Vagina (tissue), 2 donors: ENCODE measurements around the gene EFHB. TPM values are rescaled to one million over a fixed set of nuclear protein-coding genes. Genes with fewer than 3 reads are reported as not detected.
A peak's percentile ranks its signal among the peaks of the same experiment; 100 is the strongest.
"Not testable (repeated sequence)": the region's sequence is repeated elsewhere in the genome, so short reads cannot be mapped to it uniquely, and the experiment has no call there.

Experiments
- DNase-seq, 2 donors: peaks; one replicate each; pipeline ENCODE4 v3.0.0-alpha.2; 2017; ENCODE audit errors: extremely low spot score in 2 of 2
- H3K27ac ChIP-seq: fragments of 200-600 bp; sonication (generic); one replicate; pipeline ENCODE4 v1.5.1; 2019
- H3K27me3 ChIP-seq: fragments of 200-600 bp; sonication (generic); one replicate; pipeline ENCODE4 v1.5.1; 2019
- H3K36me3 ChIP-seq, 2 donors: fragments of 200-600 bp; sonication (generic); one replicate each; pipeline ENCODE4 v1.5.1; 2017 to 2019
- H3K4me1 ChIP-seq: fragments of 200-600 bp; sonication (generic); one replicate; pipeline ENCODE4 v1.5.1; 2019
- H3K4me3 ChIP-seq, 2 donors: fragments of 200-600 bp; sonication (generic); 1 replicate in 1 of 2; 2 replicates in 1 of 2; pipeline ENCODE4 v1.5.1; 2016 to 2019
- H3K9me3 ChIP-seq: fragments of 200-600 bp; sonication (generic); one replicate; pipeline ENCODE4 v1.5.1; 2019
- POLR2A ChIP-seq, 2 donors: fragments of 450-650 bp; IDR thresholded peaks; one replicate each; pipeline ENCODE4 v1.6.1; 2017; ENCODE audit warnings: antibody characterized with exemption in 2 of 2, mild to moderate bottlenecking in 2 of 2, moderate library complexity in 2 of 2
- POLR2AphosphoS5 ChIP-seq, 2 donors: sonication (generic); formaldehyde crosslinking; IDR thresholded peaks; one replicate each; pipeline ENCODE4 v1.9.0; 2017; ENCODE audit warnings: antibody characterized with exemption in 2 of 2, mild to moderate bottlenecking in 2 of 2, low read depth in 1 of 2; ENCODE audit not compliant: insufficient read depth in 1 of 2
- intact Hi-C: fragments of 100-400 bp; cut with DNase I; formaldehyde crosslinking; loops from one replicate; pipeline ENCODE4 v1.15.1; 2023
- total RNA-seq: library from RNA; depleted of rRNA; stranded (reverse); fragments of >200 nt; gene quantifications from one replicate; pipeline ENCODE4 v1.2.3, GENCODE V29; 2016
- TF ChIP-seq, protein P1 (sequence below), 3 experiments: fragments of 450-650 bp in 2 of 3; fragments of 200-600 bp in 1 of 3; sonication (generic) in 1 of 3; IDR thresholded peaks; one replicate each; pipeline ENCODE4 v1.5.1; 2017 to 2019; ENCODE audit warnings: antibody characterized with exemption in 3 of 3, mild to moderate bottlenecking in 2 of 3, moderate library complexity in 2 of 3

The EFHB gene
- total RNA-seq, 1 donor from 2014 or later = 0.49 TPM

DNA sequence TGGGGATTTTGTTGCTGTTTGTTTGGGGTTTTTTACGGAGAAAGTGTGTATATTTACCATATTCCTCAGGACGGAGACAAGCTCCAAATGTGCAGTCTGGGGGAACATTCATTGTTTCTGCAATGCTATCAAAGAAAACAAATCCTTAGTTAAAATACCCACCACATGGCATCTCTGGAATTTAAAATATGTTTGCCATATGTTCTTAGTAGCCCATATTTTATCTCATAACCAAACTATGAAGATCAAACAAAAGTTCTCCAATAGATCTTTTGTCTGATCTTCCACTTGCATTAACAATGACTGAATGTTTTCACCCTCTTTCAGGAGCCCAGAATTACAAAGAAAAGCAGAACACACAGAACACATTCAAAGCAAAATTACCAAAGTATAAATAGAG lies 35.3 kb downstream of the EFHB start:
- no peak for DNase-seq
- Histone ChIP-seq H3K9me3 (no peaks in the 10 kb centered on the region), H3K4me3 (no peak overlapping the region), H3K36me3 (no peaks in the 10 kb centered on the region), H3K4me1 (no peaks in the 10 kb centered on the region), H3K27ac (no peak overlapping the region), H3K27me3 (no peaks in the 10 kb centered on the region)
- intact Hi-C loops = no loop called here
- TF ChIP-seq POLR2A (IDR thresholded peaks at IDR 0.05) = no peak
- TF ChIP-seq, protein P1, sequence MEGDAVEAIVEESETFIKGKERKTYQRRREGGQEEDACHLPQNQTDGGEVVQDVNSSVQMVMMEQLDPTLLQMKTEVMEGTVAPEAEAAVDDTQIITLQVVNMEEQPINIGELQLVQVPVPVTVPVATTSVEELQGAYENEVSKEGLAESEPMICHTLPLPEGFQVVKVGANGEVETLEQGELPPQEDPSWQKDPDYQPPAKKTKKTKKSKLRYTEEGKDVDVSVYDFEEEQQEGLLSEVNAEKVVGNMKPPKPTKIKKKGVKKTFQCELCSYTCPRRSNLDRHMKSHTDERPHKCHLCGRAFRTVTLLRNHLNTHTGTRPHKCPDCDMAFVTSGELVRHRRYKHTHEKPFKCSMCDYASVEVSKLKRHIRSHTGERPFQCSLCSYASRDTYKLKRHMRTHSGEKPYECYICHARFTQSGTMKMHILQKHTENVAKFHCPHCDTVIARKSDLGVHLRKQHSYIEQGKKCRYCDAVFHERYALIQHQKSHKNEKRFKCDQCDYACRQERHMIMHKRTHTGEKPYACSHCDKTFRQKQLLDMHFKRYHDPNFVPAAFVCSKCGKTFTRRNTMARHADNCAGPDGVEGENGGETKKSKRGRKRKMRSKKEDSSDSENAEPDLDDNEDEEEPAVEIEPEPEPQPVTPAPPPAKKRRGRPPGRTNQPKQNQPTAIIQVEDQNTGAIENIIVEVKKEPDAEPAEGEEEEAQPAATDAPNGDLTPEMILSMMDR (IDR thresholded peaks at IDR 0.05) = no peak
- no peak for TF ChIP-seq POLR2AphosphoS5 (IDR thresholded peaks at IDR 0.05; ENCODE audit: insufficient read depth in 1 of 2, low read depth in 1 of 2)

DNA sequence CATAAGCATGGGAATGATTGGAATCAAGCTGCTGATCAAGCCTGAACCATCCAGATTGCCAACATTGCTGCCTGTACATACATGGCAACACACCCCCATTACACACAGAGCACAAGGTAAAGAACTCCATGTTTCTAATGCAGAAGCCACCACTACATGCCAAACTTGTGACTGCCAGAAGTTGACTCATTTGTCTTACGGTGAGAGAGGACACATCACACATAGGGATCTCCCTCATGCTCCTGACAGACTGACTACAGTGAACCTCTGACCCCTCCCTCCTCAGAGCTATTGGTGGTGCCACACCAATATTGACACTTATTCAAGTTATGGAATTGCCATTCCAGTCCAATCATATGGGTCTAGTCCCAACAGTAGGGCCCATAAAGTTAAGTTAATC lies 42.3 kb downstream of the EFHB start:
- TF ChIP-seq POLR2AphosphoS5 (IDR thresholded peaks at IDR 0.05; ENCODE audit: insufficient read depth in 1 of 2, low read depth in 1 of 2) = no peak
- TF ChIP-seq POLR2A (IDR thresholded peaks at IDR 0.05) = no peak
- TF ChIP-seq, protein P1 (IDR thresholded peaks at IDR 0.05) = no peak
- intact Hi-C loops = no loop called here
- Histone ChIP-seq H3K36me3 (no peaks in the 10 kb centered on the region), H3K4me3 (no peak overlapping the region), H3K9me3 (no peaks in the 10 kb centered on the region), H3K27ac (no peak overlapping the region), H3K27me3 (no peaks in the 10 kb centered on the region), H3K4me1 (peaks cover 19% of the 10 kb centered on the region)
- no peak for DNase-seq

DNA sequence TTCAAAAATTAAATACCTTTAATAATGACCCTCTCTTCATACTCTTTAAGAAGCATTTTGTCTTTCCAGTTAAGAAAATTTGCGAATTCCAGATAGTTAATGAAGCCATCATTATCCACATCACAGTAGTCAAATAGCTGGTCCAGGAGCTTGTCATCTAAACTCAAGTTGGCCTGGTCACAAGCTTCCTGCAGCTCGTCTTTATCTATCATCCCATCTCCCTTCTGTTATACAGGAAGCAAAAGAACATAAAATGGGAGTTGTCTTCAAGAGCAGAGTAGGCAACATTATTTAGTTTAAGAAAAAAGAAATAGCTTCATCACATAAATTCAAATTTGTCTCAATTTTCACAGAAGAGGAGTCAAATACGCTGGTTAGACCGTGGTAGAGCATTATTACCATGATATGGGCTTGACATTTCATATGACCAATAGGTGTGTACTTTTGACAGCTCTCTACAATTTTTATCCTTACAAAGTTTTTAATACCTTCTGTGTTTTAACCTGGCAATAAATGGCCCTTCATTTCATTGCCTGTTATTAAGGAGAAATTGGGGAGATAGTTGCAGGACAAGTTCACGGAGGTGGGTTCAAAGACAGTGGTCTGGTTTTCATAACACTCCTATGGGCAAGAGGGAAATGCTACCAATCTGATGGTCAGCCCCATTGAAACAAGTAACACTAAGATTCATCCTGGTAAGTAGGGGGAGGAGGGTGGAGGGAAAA lies 45.4 kb downstream of the EFHB start:
- intact Hi-C loops = no loop called here
- no peak for DNase-seq
- Histone ChIP-seq H3K4me3 (peak overlapping the region; percentile 19 to 25), H3K36me3 (no peaks in the 10 kb centered on the region), H3K4me1 (peaks cover 19% of the 10 kb centered on the region), H3K27ac (peak overlapping the region; percentile 23), H3K27me3 (no peaks in the 10 kb centered on the region), H3K9me3 (no peaks in the 10 kb centered on the region)
- TF ChIP-seq, protein P1 (IDR thresholded peaks at IDR 0.05) = no peak
- TF ChIP-seq POLR2A (IDR thresholded peaks at IDR 0.05) (no peak), POLR2AphosphoS5 (IDR thresholded peaks at IDR 0.05; ENCODE audit: insufficient read depth in 1 of 2, low read depth in 1 of 2) (no peak)

DNA sequence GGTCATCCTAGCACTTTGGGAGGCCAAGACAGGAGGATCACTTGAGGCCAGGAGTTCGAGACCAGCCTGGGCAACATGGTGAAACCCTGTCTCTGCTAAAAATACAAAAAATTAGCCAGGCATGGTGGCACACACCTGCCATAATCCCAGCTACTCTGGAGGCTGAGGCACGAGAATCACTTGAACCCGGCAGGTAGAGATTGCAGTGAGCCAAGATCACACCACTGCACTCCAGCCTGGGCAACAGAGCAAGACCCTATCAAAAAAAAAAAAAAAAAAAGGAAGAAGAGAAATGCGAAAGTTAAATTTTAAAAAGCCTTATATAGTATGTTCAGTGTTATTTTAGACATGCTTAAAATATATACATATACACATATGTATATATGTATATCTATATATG lies 46.9 kb downstream of the EFHB start:
- H3K4me3 ChIP-seq, intact Hi-C loops, DNase-seq, H3K27me3 ChIP-seq, H3K27ac ChIP-seq, H3K9me3 ChIP-seq, H3K36me3 ChIP-seq: not testable (repeated sequence)
- H3K4me1 ChIP-seq = peaks cover 19% of the 10 kb centered on the region

DNA sequence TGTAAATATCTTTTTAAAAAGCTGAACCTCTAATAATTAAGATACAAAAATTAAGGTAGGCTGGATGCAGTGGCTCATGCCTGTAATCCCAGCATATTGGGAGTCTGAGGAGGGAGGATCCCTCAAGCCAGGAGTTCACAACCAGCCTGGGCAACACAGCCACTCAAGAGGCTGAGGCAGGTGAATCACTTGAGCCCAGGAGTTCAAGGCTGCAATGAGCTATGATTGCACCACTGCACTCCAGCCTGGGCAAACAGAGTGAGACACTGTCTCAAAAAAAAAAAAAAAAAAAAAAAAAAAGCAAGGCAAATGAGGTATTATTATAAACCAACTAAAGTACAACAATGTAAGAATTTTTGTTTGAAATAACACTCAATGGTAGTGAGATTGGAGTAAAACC lies 47.6 kb downstream of the EFHB start:
- no peaks in the 10 kb centered on the region for H3K27me3 ChIP-seq
- no peaks in the 10 kb centered on the region for H3K9me3 ChIP-seq
- H3K4me3 ChIP-seq = no peak overlapping the region
- no peak overlapping the region for H3K27ac ChIP-seq
- no peak for DNase-seq
- intact Hi-C loops = no loop called here
- TF ChIP-seq POLR2A (IDR thresholded peaks at IDR 0.05) (no peak), POLR2AphosphoS5 (IDR thresholded peaks at IDR 0.05; ENCODE audit: insufficient read depth in 1 of 2, low read depth in 1 of 2) (no peak)
- H3K36me3 ChIP-seq = no peaks in the 10 kb centered on the region
- H3K4me1 ChIP-seq = peaks cover 19% of the 10 kb centered on the region

DNA sequence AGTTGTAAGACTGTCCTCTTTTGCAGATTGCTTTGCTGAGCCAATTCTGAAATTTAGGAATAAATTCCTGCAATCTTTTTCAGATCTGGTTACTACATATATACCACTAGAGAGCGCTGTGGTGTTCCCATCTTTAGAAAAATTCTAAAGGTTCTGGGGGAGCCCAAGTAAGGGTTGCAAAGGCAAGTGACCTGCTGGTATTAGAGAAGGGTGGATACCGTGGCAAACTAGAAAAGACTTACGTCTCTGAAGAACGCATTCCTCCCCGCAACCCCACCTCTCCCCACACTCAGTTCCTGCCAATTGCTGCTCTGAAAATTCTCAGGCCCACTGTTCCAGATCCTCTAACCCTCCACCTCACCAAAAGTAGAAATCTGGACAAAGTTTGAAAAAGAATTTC lies 48.5 kb downstream of the EFHB start:
- H3K27me3 ChIP-seq = no peaks in the 10 kb centered on the region
- TF ChIP-seq POLR2A (IDR thresholded peaks at IDR 0.05) (no peak), POLR2AphosphoS5 (IDR thresholded peaks at IDR 0.05; ENCODE audit: insufficient read depth in 1 of 2, low read depth in 1 of 2) (no peak)
- TF ChIP-seq, protein P1 (IDR thresholded peaks at IDR 0.05) = peak in 1 of 3 experiments; percentile 26
- DNase-seq = no peak

More for the DNA sequence above, 48.5 kb downstream of the EFHB start:
- no peak overlapping the region for H3K4me3 ChIP-seq
- intact Hi-C loops = no loop called here
- no peaks in the 10 kb centered on the region for H3K9me3 ChIP-seq
- no peaks in the 10 kb centered on the region for H3K36me3 ChIP-seq
- H3K27ac ChIP-seq = no peak overlapping the region
- H3K4me1 ChIP-seq = peaks cover 19% of the 10 kb centered on the region
